NCI-H82 treated with DMSO at 0.1 percent for 48 hours (cell line): ENCODE data around the gene EPN1.

ENCODE experiments used
- DNase-seq: peaks from one replicate; lab custom pipeline; 2025; ENCODE audit not compliant: unreplicated experiment; lab: John Stamatoyannopoulos, UW

The EPN1 gene

GRCh38 chr19:55678121-55678671 lies 3.2 kb downstream of the EPN1 start:
- no peak for DNase-seq

DNA sequence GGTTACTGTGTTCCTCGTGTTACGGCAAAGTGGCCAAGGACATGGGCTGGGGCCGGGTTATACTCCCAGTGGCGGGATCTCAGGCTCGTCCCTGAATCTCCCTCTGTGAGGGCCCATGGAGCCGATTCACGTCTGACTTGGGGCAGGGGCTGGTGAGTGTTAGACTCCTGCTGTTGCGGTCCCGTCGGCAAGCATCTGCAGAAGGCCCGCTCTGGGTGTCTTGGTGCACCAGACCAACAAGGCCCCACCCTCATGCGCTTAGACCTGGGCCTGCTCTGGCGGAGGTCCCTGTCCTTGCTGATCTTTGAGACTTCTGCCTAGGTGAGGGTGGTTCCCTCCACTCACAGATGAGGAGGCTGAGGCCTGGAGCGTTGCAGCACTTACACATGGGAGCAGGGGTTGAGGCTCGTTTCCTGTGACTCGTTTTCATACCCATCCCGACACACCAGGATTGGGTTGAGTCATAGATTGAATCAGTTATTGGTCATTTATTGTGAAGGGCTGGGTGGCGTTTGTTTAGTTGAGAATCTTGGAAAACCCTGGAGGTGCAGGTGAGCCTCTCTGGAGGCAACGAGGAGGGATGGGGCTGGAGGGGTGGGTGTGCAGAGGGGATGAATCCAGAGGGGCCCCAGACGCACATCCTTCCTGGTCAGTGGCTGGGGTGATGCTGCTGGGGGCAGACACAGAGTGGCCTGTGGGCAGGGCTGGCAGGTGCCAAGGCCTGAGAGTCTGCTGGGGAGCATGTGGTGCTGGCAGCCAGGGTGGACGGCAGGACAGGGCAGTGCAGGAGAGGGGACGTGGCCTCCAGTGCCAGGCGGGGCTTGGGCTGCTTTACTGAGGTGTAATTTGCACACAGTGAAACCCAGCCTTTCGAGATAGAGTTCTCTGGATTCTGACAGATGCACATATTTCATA lies 4.6 kb downstream of the EPN1 start:
- DNase-seq: no peak

- DNase-seq: no peak
These were observed 5.5 kb downstream of the EPN1 start for GRCh38 chr19:55680339-55681130.

GRCh38 chr19:55681131-55682092 lies 6.4 kb downstream of the EPN1 start:
- DNase-seq: no peak

DNA sequence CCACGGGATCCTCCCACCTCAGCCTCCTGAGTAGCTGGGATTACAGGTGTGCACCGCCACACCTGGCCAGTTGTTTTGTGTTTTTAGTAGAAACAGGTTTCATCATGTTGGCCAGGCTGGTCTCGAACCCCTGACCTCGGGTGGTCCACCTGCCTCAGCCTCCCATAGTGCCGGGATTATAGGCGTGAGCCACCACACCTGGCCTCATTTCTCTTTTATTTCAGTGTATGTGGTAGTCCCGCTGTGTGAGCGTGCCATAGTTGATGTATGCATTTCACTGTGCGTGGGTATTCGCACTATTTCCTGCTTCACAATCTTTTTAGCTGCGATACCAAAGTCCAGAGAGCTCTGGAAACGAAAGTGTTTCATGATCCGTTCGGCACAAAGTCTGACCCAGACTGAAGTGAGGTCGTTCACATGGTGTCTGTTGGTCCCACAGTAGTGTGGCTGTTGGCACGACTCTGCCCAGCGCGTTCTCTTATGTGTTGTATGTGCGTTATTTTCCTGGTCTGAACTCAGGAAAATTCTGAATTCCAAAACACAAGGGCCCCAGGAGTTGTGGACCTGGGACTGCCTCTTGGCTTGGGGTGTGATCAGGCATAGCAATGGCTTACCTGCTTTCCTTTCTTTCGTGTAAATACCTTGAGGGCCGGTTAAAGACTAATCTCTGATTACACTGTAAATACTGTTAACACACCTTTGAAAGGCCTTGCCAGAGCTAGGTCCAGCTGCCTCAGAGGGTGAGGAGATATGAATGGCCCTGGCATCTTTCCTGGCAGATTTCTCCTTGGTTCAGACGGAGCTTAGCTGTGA lies 8.6 kb downstream of the EPN1 start:
- no peak for DNase-seq

DNA sequence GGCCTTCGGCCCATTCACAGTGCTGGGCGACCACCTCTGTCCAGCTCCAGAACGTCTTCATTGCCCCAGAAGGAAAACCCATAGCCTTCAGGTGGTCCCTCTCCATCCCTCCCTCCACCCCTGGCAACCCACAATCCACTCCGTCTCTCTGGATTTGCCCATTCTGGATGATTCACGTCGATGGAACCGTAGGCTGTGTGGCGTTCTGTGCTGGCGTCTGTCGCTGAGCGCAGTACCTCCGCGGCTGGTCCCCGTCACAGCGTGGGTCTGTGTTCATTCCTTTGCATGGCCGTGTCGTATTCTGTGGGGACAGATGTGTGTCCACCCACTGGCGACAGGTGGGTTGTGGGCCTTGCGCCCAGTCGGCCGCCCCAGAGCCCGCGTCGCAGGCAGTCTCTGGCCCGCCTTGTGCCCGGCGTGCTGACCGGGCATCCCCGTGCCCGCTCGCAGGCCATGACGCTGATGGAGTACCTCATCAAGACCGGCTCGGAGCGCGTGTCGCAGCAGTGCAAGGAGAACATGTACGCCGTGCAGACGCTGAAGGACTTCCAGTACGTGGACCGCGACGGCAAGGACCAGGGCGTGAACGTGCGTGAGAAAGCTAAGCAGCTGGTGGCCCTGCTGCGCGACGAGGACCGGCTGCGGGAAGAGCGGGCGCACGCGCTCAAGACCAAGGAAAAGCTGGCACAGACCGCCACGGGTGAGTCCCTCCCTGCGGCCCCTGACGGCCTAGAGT lies 10.1 kb downstream of the EPN1 start:
- no peak for DNase-seq

GRCh38 chr19:55685776-55686175 lies 10.8 kb downstream of the EPN1 start:
- no peak for DNase-seq

DNA sequence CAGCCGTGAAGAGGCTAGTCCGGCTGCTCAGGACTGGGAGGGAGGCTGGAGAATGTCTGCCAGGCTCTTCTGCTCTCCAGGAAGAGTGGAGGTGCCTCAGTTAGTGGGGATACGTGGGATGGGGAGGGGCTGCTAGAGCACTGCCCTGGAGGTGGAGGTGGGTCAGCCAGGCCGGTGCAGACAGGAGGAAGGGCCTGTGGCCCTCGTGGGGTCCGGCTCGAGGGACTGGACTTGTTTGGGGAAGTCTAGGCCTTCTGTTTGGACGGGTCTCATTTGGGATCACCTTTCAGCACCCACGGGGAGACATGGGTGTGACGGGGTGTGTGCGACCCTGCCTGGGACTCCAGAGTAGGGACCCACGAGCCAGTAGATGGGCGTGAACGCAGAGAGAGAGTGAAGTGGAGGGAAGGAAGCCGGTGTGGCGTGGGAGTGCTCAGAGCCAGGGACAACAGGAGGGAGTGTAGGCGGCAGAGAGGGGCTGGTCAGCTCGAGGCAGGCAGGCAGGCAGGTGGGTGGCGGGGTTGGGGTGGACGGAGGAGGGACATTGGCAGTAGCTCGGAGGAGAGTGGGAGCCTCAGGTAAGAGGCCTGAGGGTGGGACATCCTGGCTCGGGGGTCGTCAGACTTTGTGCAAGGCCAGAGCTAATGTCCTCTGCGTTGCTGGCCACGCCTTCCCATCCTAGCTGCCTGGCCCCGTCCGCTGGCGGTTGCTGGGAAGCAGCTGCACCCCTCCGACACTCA lies 11.5 kb downstream of the EPN1 start:
- DNase-seq: no peak

DNA sequence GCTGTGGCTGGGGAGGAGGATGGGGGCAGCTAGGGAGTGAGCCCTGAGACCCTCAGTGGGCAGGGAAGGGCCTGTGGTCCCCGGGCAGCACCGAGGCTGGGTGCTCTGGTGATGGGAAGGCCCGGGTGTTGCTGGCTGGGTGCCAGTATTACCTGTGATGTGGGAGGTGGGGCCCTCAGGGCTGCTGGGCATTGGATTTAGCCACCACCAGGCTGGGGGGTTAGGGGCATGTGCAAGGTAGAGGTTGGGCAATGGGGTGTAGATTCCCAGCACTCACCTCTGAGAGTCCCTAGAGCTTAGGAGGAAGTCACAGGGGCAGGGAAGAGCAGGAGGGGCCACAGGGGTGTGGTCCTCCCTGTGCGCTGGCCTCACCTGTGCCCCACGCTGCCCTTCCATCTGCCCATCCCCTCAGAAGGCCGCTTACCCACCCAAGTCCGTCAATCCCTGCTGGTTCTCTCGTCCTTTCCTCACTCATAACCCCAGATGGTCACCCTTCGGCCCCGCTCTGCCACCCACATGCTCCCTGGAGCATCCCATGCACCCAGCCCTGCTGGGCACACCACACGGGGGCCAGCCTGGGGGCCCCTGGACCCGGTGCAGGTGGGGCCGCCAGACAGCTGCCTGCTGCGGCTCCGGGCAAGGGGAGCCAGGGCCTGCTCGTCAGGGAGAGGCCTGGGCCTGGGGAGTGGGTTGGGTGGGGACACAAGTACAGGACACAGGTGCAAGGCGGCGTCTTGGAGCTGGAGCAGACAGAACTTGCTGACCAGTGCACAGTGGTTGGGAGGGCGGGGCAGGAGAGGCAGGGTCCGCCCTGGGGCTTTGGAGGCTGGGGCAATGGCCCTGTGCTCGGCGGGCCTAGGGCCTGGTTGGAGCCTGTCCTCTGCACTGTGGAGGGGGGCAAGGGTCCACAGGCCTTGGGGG lies 12.5 kb downstream of the EPN1 start:
- DNase-seq: no peak

- DNase-seq: no peak
These were observed 13.6 kb downstream of the EPN1 start for GRCh38 chr19:55688422-55689218.

- no peak for DNase-seq
These were observed 14.5 kb downstream of the EPN1 start for GRCh38 chr19:55689411-55690108.

- no peak for DNase-seq
These were observed 15.2 kb downstream of the EPN1 start for GRCh38 chr19:55690109-55690768.

DNA sequence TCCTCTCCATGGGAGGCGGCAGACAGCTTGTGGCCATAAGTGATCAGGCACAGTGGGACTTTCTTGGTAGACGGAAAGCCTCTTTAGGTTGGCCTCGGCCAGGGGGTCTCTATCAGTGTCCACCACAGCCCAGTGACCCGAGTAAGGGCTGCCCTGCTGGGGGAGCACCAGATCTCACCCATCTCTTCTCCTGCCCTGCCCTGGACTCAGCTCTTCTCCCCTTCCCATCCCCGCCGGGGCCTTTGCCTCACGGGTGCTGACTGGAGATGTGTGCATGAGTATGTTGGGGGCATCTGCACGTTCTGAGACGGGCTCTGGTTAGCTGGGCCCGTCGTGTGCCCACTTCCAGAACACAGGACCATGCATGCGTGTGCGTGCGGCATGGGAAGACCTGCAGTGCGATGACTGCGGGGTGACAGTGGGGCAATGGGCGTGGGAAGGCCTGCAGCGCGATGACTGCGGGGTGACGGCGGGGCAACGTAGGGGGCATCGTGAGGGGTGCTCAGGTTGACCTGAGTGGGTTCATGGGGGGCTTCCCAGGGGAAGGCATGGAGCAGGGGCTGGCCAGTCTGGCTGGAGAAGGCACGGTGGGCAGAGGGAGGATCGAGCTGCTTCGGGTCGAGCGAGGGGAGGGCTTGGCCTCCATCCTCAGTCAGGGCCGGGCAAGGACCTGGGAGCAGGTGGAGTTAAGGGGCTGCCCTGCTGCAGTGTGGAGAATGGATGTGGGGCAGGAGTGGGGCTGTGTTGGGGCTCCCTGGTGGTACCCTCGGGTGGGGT lies 15.9 kb downstream of the EPN1 start:
- no peak for DNase-seq

- DNase-seq: no peak
These were observed 16.8 kb downstream of the EPN1 start for GRCh38 chr19:55691561-55692481.
